A673 (cell line): ENCODE results near the gene PRSS23. TPM values are rescaled to one million over a fixed set of nuclear protein-coding genes. Genes with fewer than 3 reads are reported as not detected.

ENCODE experiments used
- BruUV-seq: library from RNA; stranded (reverse); fragments of 400-500 nt; replicated peaks from 2 replicates; lab custom pipeline; 2021; lab: Mats Ljungman, UMichigan
- CTCF ChIA-PET: fragments of 300-600 bp; sonication (Branson Sonifier 250); formaldehyde crosslinking; loops from one replicate; lab custom pipeline; 2022; ENCODE audit warnings: antibody characterized with exemption; lab: Charles Lee
- POLR2A ChIA-PET: fragments of 300-600 bp; sonication (Branson Sonifier 250); formaldehyde crosslinking; loops from one replicate; lab custom pipeline; 2022; ENCODE audit warnings: antibody characterized with exemption; ENCODE audit not compliant: low non-redundant PET; lab: Charles Lee
- DNase-seq: peaks from one replicate; pipeline ENCODE4 v3.0.0-alpha.2; 2015; ENCODE audit warnings: low spot score
- H3K27ac ChIP-seq: fragments of 200-600 bp; sonication (generic); 2 replicates; pipeline ENCODE4 v1.5.1; 2016; ENCODE audit warnings: mixed run types, low read depth, mild to moderate bottlenecking, mixed read lengths, antibody characterized with exemption, low read length; ENCODE audit not compliant: poor library complexity, severe bottlenecking
- H3K27me3 ChIP-seq: fragments of 200-600 bp; sonication (generic); replicated peaks from 2 replicates; pipeline ENCODE4 v1.6.1; 2017; ENCODE audit warnings: mixed run types, low read depth, mild to moderate bottlenecking, mixed read lengths, antibody characterized with exemption, low read length; ENCODE audit not compliant: insufficient read depth, poor library complexity
- H3K36me3 ChIP-seq: fragments of 200-600 bp; sonication (generic); 2 replicates; pipeline ENCODE4 v1.6.1; 2016; ENCODE audit warnings: mixed run types, mild to moderate bottlenecking, mixed read lengths, antibody characterized with exemption, low read length; ENCODE audit not compliant: insufficient read depth, poor library complexity, severe bottlenecking
- H3K4me1 ChIP-seq: fragments of 200-600 bp; sonication (generic); 2 replicates; pipeline ENCODE4 v1.6.1; 2017; ENCODE audit warnings: mixed run types, mild to moderate bottlenecking, mixed read lengths, antibody characterized with exemption, low read length; ENCODE audit not compliant: insufficient read depth, poor library complexity, severe bottlenecking
- H3K4me3 ChIP-seq: fragments of 200-600 bp; sonication (generic); 2 replicates; pipeline ENCODE4 v1.5.1; 2016; ENCODE audit warnings: low read depth, mixed run types, mild to moderate bottlenecking, mixed read lengths, low read length; ENCODE audit not compliant: poor library complexity, severe bottlenecking
- H3K9me3 ChIP-seq: fragments of 200-600 bp; sonication (generic); 2 replicates; pipeline ENCODE4 v1.6.1; 2016; ENCODE audit warnings: mixed run types, low read depth, mild to moderate bottlenecking, mixed read lengths, antibody characterized with exemption, low read length; ENCODE audit not compliant: poor library complexity, severe bottlenecking
- CTCF ChIP-seq: fragments of 300-800, 200-600 bp; sonication (generic); conservative IDR thresholded peaks from 2 replicates; pipeline ENCODE4 v1.5.1; 2017; ENCODE audit warnings: low read depth, mild to moderate bottlenecking, antibody characterized with exemption, low read length, moderate library complexity, mixed read lengths
- EZH2 ChIP-seq: fragments of 200-600 bp; sonication (generic); IDR thresholded peaks from 2 replicates; pipeline ENCODE4 v1.6.1; 2017; ENCODE audit warnings: borderline replicate concordance, low read depth, mild to moderate bottlenecking, mixed read lengths, antibody characterized with exemption, low read length; ENCODE audit not compliant: poor library complexity, severe bottlenecking
- intact Hi-C: fragments of 100-400 bp; cut with micrococcal nuclease; formaldehyde crosslinking; loops from one replicate; pipeline ENCODE4 v1.10.0; 2022; ENCODE audit not compliant: unreplicated experiment
- total RNA-seq: library from RNA; stranded (reverse); gene quantifications from 2 replicates; pipeline ENCODE4 v1.2.3, GENCODE V29; 2021

Gene PRSS23
- total RNA-seq, 1 experiment from 2014 or later = 12.1 TPM

DNA sequence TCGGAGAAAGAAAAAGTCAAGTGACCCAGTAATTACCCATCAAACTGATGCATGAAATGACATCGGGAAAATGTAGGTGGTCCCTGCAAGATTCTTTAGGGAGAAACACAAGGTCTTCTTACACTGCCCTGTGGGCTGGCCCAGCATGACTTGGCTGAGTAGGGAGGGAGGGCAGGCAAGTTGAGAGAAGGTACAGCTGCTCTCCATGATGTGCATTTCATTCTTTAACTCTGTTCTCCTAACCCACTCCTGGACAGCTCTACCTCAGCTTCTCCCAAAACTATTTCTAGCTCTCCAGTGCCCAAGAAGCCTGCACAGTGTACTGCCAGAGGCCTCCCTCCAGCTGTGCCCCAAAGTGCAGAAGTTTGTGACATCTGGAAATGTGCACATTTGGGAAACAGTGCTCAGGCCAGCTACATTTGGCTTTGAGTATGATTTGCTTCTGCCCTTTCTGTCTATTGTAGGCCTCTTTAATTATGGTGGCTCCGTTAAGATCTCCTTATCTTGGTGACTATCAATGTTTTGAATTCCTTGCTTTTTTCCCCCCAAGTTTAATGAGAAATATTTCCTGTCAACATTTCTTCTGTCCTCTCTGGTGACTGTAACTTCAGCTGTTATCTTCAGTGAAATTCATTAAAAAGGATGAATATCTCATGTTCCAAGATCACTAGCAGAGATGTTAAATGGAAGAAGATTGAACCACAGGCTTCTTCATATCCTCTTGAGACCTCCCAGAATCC lies 26.7 kb upstream of the PRSS23 start:
- ChIA-PET CTCF (no interaction called here), POLR2A (no interaction called here)
- Histone ChIP-seq H3K27me3 (no peaks in the 10 kb centered on the region), H3K4me1 (no peaks in the 10 kb centered on the region), H3K36me3 (no peaks in the 10 kb centered on the region), H3K9me3 (no peaks in the 10 kb centered on the region), H3K27ac (no peak overlapping the region), H3K4me3 (no peak overlapping the region)
- BruUV-seq = no TSS peak
- TF ChIP-seq CTCF (no peak), EZH2 (no peak)
- no peak for DNase-seq
- intact Hi-C loops = no loop called here

DNA sequence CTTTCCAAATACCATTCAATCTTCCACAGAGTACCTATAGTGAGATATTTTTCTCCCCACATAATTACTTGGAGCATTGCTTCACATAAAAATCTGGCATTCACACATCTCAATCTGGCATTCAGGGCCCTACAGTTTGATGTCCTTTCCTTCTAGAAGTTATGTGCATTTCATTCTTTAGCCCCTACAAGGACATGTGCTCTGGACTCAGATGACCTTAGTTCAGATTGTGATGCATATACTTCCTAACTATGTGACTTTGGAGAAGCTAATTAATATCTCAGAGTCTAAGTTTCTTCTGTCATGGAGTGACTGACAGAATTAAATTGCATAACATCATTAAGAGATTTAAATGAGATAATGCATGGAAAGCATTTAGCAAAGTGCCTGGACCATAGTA lies 25.9 kb upstream of the PRSS23 start:
- H3K27ac ChIP-seq = no peak overlapping the region
- POLR2A ChIA-PET = no interaction called here
- no peaks in the 10 kb centered on the region for H3K4me1 ChIP-seq
- TF ChIP-seq CTCF = no peak
- no peak for TF ChIP-seq EZH2
- no peak for DNase-seq
- intact Hi-C loops = no loop called here
- no peak overlapping the region for H3K4me3 ChIP-seq
- H3K27me3 ChIP-seq = no peaks in the 10 kb centered on the region
- BruUV-seq = no TSS peak
- H3K36me3 ChIP-seq = no peaks in the 10 kb centered on the region
- no peaks in the 10 kb centered on the region for H3K9me3 ChIP-seq
- CTCF ChIA-PET = no interaction called here

- TF ChIP-seq CTCF = no peak
- TF ChIP-seq EZH2 = no peak
- Histone ChIP-seq H3K4me3 (no peak overlapping the region), H3K9me3 (no peaks in the 10 kb centered on the region), H3K27me3 (no peaks in the 10 kb centered on the region), H3K4me1 (no peaks in the 10 kb centered on the region), H3K27ac (no peak overlapping the region), H3K36me3 (no peaks in the 10 kb centered on the region)
- no peak for DNase-seq
- ChIA-PET CTCF (no interaction called here), POLR2A (no interaction called here)
- intact Hi-C loops = no loop called here
- BruUV-seq = no TSS peak
These were observed 25.0 kb upstream of the PRSS23 start for GRCh38 chr11:86775361-86775760.
